ENCODE data around the gene RAB35.

- TF ChIP-seq POLR2AphosphoS5 (IDR thresholded peaks at IDR 0.05; ENCODE audit: low read depth, low read length) (no peak), SIN3A (IDR thresholded peaks at IDR 0.05; ENCODE audit: low read depth) (no peak), ELF1 (IDR thresholded peaks at IDR 0.05; ENCODE audit: borderline replicate concordance, low read depth) (no peak)
- TF ChIP-seq, protein P1, sequence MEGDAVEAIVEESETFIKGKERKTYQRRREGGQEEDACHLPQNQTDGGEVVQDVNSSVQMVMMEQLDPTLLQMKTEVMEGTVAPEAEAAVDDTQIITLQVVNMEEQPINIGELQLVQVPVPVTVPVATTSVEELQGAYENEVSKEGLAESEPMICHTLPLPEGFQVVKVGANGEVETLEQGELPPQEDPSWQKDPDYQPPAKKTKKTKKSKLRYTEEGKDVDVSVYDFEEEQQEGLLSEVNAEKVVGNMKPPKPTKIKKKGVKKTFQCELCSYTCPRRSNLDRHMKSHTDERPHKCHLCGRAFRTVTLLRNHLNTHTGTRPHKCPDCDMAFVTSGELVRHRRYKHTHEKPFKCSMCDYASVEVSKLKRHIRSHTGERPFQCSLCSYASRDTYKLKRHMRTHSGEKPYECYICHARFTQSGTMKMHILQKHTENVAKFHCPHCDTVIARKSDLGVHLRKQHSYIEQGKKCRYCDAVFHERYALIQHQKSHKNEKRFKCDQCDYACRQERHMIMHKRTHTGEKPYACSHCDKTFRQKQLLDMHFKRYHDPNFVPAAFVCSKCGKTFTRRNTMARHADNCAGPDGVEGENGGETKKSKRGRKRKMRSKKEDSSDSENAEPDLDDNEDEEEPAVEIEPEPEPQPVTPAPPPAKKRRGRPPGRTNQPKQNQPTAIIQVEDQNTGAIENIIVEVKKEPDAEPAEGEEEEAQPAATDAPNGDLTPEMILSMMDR (IDR thresholded peaks at IDR 0.05 in 2 of 3, conservative IDR thresholded peaks at IDR 0.05 in 1 of 3; ENCODE audit: borderline replicate concordance in 1 of 3, insufficient read depth in 1 of 3, low read depth in 2 of 3, low read length in 2 of 3) = no peak
Measured at GRCh38 chr12:120118321-120119061, 1.9 kb upstream of the RAB35 start.
